CD4-positive, alpha-beta T cell (primary cell): ENCODE results near the gene CDKN2C. TPM values are rescaled to one million over a fixed set of nuclear protein-coding genes. Genes with fewer than 3 reads are reported as not detected.

Experiments used
- ATAC-seq: fragments of 200-7000 bp; cut with Tn5 transposase; one replicate; pipeline ENCODE4 v1.10.0; 2022; ENCODE audit warnings: mild to moderate bottlenecking; ENCODE audit not compliant: poor library complexity
- CTCF ChIA-PET: fragments of 350-600 bp; sonication (Branson Sonifier 250); formaldehyde crosslinking; loops from one replicate; lab custom pipeline; 2021; ENCODE audit warnings: antibody characterized with exemption, inconsistent platforms; lab: Charles Lee
- POLR2A ChIA-PET: fragments of 350-600 bp; sonication (Branson Sonifier 250); formaldehyde crosslinking; loops from one replicate; lab custom pipeline; 2021; ENCODE audit warnings: antibody characterized with exemption, inconsistent platforms; lab: Charles Lee
- DNase-seq, 14 experiments: peaks; one replicate each; pipeline ENCODE4 v3.0.0-alpha.2; 2013 to 2020; ENCODE audit warnings: mixed read lengths in 2 of 14
- H3K27ac ChIP-seq, 2 donors: one replicate each; pipeline versions ENCODE4 v1.5.1 to v1.7.0; 2013; ENCODE audit warnings: low read length in 2 of 2, low read depth in 1 of 2, mild to moderate bottlenecking in 1 of 2
- H3K27me3 ChIP-seq, 2 experiments: 1 replicate in 1 of 2; 2 replicates in 1 of 2; pipeline versions ENCODE4 v1.6.1 to v1.7.0; 2013; ENCODE audit warnings: low read length in 2 of 2, control low read depth in 1 of 2, mild to moderate bottlenecking in 1 of 2, moderate library complexity in 1 of 2; ENCODE audit not compliant: insufficient read depth in 2 of 2, control insufficient read depth in 1 of 2
- H3K36me3 ChIP-seq: one replicate; pipeline ENCODE4 v1.6.1; 2013; ENCODE audit warnings: low read length, control low read depth; ENCODE audit not compliant: insufficient read depth
- H3K4me1 ChIP-seq: one replicate; pipeline ENCODE4 v1.6.1; 2013; ENCODE audit warnings: low read length, control low read depth; ENCODE audit not compliant: insufficient read depth
- H3K4me3 ChIP-seq: one replicate; pipeline ENCODE4 v1.5.1; 2013; ENCODE audit warnings: mild to moderate bottlenecking, low read length, moderate library complexity
- H3K9me3 ChIP-seq, 2 experiments: 1 replicate in 1 of 2; 2 replicates in 1 of 2; pipeline versions ENCODE4 v1.6.1 to v1.7.0; 2013; ENCODE audit warnings: low read length in 2 of 2, mild to moderate bottlenecking in 2 of 2, control low read depth in 1 of 2, moderate library complexity in 1 of 2; ENCODE audit not compliant: control insufficient read depth in 1 of 2, insufficient read depth in 1 of 2
- H3K27ac Mint-ChIP-seq: one replicate; pipeline ENCODE4 v1.8.0; 2020; ENCODE audit warnings: mixed read lengths
- H3K27me3 Mint-ChIP-seq: one replicate; pipeline ENCODE4 v1.8.0; 2021; ENCODE audit warnings: mixed read lengths
- H3K36me3 Mint-ChIP-seq: one replicate; pipeline ENCODE4 v1.8.0; 2021; ENCODE audit warnings: low read depth, mixed read lengths
- H3K4me1 Mint-ChIP-seq: one replicate; pipeline ENCODE4 v1.8.0; 2021; ENCODE audit warnings: low read depth, mixed read lengths
- H3K4me3 Mint-ChIP-seq: one replicate; pipeline ENCODE4 v1.8.0; 2020; ENCODE audit warnings: mild to moderate bottlenecking, mixed read lengths
- H3K9me3 Mint-ChIP-seq: one replicate; pipeline ENCODE4 v1.8.0; 2020; ENCODE audit warnings: mixed read lengths
- intact Hi-C, 2 experiments: fragments of 100-400 bp; cut with DNase I in 1 of 2; cut with micrococcal nuclease in 1 of 2; formaldehyde crosslinking; loops; one replicate each; pipeline versions ENCODE4 v1.15.1 to v1.9.0; 2023 to 2025; cut with DNase I, micrococcal nuclease
- total RNA-seq, 174 experiments: library from RNA in 2 of 174; stranded (reverse) in 2 of 174; gene quantifications; one replicate each; pipeline ENCODE4 v1.2.3 and lab custom pipeline; 2021 to 2026
- TF ChIP-seq, protein P1 (sequence below): fragments of 200-600 bp; IDR thresholded peaks from one replicate; pipeline ENCODE4 v1.8.0; 2022; ENCODE audit warnings: antibody characterized with exemption, mild to moderate bottlenecking

Gene CDKN2C
- total RNA-seq, 2 experiments from 2014 or later: 4.3 to 4.9 TPM

DNA sequence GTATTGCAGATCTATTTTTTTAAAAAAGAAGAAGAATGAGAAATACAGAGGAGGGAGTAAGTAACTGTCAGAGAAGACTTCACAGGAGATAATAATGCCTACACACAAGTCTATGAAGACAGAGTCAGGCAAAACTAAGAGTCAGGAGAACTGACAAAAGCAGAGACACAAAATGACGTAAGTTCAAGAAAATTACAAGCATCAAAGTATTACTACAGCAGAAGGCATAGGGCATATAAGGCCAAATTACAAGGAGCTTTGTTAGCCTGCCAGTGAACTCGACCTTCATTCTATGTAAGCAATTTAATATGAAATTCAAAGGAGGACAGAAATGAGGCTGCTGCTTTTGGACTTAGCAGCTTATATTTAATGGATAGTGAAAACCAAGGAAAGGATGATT lies 33.7 kb upstream of the CDKN2C start:
- CTCF ChIA-PET: no interaction called here
- H3K36me3 Mint-ChIP-seq: no peaks in the 10 kb centered on the region
- H3K9me3 Mint-ChIP-seq: no peaks in the 10 kb centered on the region
- peaks cover 43% of the 10 kb centered on the region for H3K4me1 Mint-ChIP-seq
- H3K4me1 ChIP-seq: no peaks in the 10 kb centered on the region
- H3K4me3 Mint-ChIP-seq: no peak overlapping the region
- intact Hi-C loops: no loop called here
- POLR2A ChIA-PET: no interaction called here
- no peaks in the 10 kb centered on the region for H3K36me3 ChIP-seq
- no peak overlapping the region for H3K4me3 ChIP-seq
- H3K27ac ChIP-seq: no peak overlapping the region
- ATAC-seq: no peak
- TF ChIP-seq, protein P1, sequence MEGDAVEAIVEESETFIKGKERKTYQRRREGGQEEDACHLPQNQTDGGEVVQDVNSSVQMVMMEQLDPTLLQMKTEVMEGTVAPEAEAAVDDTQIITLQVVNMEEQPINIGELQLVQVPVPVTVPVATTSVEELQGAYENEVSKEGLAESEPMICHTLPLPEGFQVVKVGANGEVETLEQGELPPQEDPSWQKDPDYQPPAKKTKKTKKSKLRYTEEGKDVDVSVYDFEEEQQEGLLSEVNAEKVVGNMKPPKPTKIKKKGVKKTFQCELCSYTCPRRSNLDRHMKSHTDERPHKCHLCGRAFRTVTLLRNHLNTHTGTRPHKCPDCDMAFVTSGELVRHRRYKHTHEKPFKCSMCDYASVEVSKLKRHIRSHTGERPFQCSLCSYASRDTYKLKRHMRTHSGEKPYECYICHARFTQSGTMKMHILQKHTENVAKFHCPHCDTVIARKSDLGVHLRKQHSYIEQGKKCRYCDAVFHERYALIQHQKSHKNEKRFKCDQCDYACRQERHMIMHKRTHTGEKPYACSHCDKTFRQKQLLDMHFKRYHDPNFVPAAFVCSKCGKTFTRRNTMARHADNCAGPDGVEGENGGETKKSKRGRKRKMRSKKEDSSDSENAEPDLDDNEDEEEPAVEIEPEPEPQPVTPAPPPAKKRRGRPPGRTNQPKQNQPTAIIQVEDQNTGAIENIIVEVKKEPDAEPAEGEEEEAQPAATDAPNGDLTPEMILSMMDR: no peak
- H3K9me3 ChIP-seq: no peaks in the 10 kb centered on the region
- no peaks in the 10 kb centered on the region for H3K27me3 ChIP-seq
- DNase-seq: no peak
- no peak overlapping the region for H3K27ac Mint-ChIP-seq
- H3K27me3 Mint-ChIP-seq: no peaks in the 10 kb centered on the region

DNA sequence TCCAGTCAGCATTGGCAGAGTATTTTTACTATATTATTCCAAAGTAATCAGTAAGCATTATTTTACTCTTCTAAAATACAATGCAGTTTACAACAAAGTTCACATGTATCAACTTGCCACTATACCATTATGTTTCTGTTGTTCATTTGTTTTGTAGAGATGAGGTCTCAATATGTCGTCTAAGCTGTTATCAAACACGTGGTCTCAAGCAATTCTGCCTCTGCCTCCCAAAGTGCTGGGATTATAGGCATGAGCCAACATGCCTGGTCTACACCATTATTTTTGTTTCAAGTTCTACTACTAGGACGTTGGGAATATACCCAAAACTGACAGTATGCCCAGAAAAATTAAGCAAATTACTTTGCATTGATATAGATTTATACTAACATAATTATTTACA lies 29.8 kb upstream of the CDKN2C start:
- no peaks in the 10 kb centered on the region for H3K9me3 Mint-ChIP-seq
- Histone ChIP-seq H3K36me3 (no peaks in the 10 kb centered on the region), H3K27me3 (no peaks in the 10 kb centered on the region), H3K27ac (no peak overlapping the region), H3K9me3 (no peaks in the 10 kb centered on the region), H3K4me3 (no peak overlapping the region), H3K4me1 (no peaks in the 10 kb centered on the region)
- no peak overlapping the region for H3K27ac Mint-ChIP-seq
- intact Hi-C loops: no loop called here
- H3K36me3 Mint-ChIP-seq: no peaks in the 10 kb centered on the region
- POLR2A ChIA-PET: interaction anchor here (0.5 kb wide), 1 partner anchor 106 kb away, joined by 4 read pairs; no protein-coding TSS in a partner anchor
- H3K4me1 Mint-ChIP-seq: peaks cover 67% of the 10 kb centered on the region
- ATAC-seq (no peak), DNase-seq (no peak)
- TF ChIP-seq, protein P1: no peak
- CTCF ChIA-PET: no interaction called here
- no peak overlapping the region for H3K4me3 Mint-ChIP-seq
- H3K27me3 Mint-ChIP-seq: no peaks in the 10 kb centered on the region

DNA sequence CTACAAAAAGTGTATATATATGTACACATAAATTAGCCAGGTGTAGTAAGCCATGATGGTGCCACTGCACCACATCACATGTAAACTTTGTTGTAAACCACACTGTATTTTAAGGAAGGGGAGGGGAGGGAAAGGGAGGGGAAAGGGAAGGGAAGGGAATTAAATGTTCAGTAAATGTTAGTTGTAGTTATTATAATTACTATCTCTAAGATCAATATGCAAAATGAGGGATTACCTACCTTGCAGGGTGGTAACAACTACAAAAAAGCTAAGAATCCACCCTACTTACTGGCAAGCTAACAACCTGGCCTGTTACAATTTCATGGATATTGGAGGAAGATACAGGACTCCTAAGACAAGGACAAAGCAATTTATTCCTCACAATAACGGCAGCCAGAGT lies 27.7 kb upstream of the CDKN2C start:
- ChIA-PET CTCF (no interaction called here), POLR2A (no interaction called here)
- ATAC-seq (no peak), DNase-seq (no peak)
- Mint-ChIP-seq H3K9me3 (no peaks in the 10 kb centered on the region), H3K27ac (no peak overlapping the region), H3K4me1 (peaks cover 71% of the 10 kb centered on the region), H3K27me3 (no peaks in the 10 kb centered on the region), H3K4me3 (no peak overlapping the region), H3K36me3 (no peaks in the 10 kb centered on the region)
- no peaks in the 10 kb centered on the region for H3K27me3 ChIP-seq
- TF ChIP-seq, protein P1: no peak
- H3K36me3 ChIP-seq: no peaks in the 10 kb centered on the region
- H3K4me1 ChIP-seq: no peaks in the 10 kb centered on the region
- no peaks in the 10 kb centered on the region for H3K9me3 ChIP-seq
- intact Hi-C loops: no loop called here
- H3K4me3 ChIP-seq: no peak overlapping the region
- no peak overlapping the region for H3K27ac ChIP-seq
